NCI-H524 treated with DMSO at 0.1 percent for 48 hours (cell line): ENCODE results near the gene HCFC1R1.

Source experiments
- DNase-seq: peaks from one replicate; lab custom pipeline; 2025; lab: John Stamatoyannopoulos, UW

HCFC1R1 gene

GRCh38 chr16:2975161-2975795, 48.5 kb downstream of the HCFC1R1 start:
- DNase-seq, result no peak

- no peak for DNase-seq
Observed at GRCh38 chr16:2974319-2975056, 49.3 kb downstream of the HCFC1R1 start.

- no peak for DNase-seq
Observed at GRCh38 chr16:2973605-2974318, 50.0 kb downstream of the HCFC1R1 start.

GRCh38 chr16:2973093-2973492, 50.6 kb downstream of the HCFC1R1 start:
- DNase-seq, result no peak
